Activated CD4-positive, alpha-beta memory T cell treated with anti-CD3 and anti-CD28 coated beads, Interleukin-2, amount 10 ng/mL, durations not matched to agents 7 days and 5 days (primary cell): ENCODE results near the gene POGLUT2. TPM values are rescaled to one million over a fixed set of nuclear protein-coding genes. Genes with fewer than 3 reads are reported as not detected.

Experiments
- CTCF ChIA-PET: fragments of 350-600 bp; sonication (Branson Sonifier 250); formaldehyde crosslinking; loops from one replicate; lab custom pipeline; 2021; ENCODE audit warnings: antibody characterized with exemption, inconsistent platforms; lab: Charles Lee
- POLR2A ChIA-PET: fragments of 350-600 bp; sonication (Branson Sonifier 250); formaldehyde crosslinking; loops from one replicate; lab custom pipeline; 2021; ENCODE audit warnings: antibody characterized with exemption; lab: Charles Lee
- DNase-seq: peaks from one replicate; pipeline ENCODE4 v3.0.0-alpha.2; 2020
- H3K27ac Mint-ChIP-seq: one replicate; pipeline ENCODE4 v1.8.0; 2021; ENCODE audit warnings: mild to moderate bottlenecking, mixed read lengths
- H3K27me3 Mint-ChIP-seq: one replicate; pipeline ENCODE4 v1.8.0; 2021; ENCODE audit warnings: mixed read lengths
- H3K36me3 Mint-ChIP-seq: one replicate; pipeline ENCODE4 v1.8.0; 2021; ENCODE audit warnings: low read depth, mixed read lengths
- H3K4me1 Mint-ChIP-seq: one replicate; pipeline ENCODE4 v1.8.0; 2021; ENCODE audit warnings: mixed read lengths
- H3K4me3 Mint-ChIP-seq: one replicate; pipeline ENCODE4 v1.8.0; 2021; ENCODE audit warnings: mild to moderate bottlenecking, mixed read lengths
- H3K9me3 Mint-ChIP-seq: one replicate; pipeline ENCODE4 v1.8.0; 2021; ENCODE audit warnings: mixed read lengths
- total RNA-seq, 2 experiments: library from RNA; stranded (reverse); gene quantifications; one replicate each; pipeline ENCODE4 v1.2.3, GENCODE V29; 2021

POGLUT2 gene
- total RNA-seq, 2 experiments from 2014 or later = 10.4 to 10.5 TPM

DNA sequence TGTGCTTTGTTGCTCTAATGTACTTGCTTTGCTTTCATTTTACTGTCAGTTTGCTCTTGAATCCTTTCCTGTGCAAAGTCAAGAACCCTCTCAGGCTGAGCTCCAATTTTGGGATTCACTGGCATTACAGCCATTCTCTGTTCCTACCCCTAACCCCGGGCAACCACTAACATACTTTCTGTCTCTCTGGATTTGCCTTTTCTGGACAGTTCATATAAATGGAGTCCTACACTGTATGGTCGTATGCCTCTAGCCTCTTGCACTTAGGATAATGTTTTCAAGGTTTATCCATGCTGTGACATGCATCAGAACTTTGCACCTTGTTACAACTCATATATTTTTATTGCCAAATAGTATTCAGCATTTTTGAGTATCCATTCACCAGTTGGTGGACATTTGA lies 22.5 kb downstream of the POGLUT2 start:
- ChIA-PET POLR2A (interaction anchor here (1.7 to 3.8 kb wide), 2 partner anchors 69 to 180 kb away, joined by 6 to 66 read pairs; partner anchors contain the start of genes ERCC5 and TPP2), CTCF (interaction anchor here (0.9 to 1.1 kb wide), 2 partner anchors 24 to 185 kb away, joined by 4 read pairs; no protein-coding TSS in a partner anchor)
- no peak for DNase-seq
- no peak overlapping the region for H3K4me3 Mint-ChIP-seq
- H3K9me3 Mint-ChIP-seq = peaks cover 2% of the 10 kb centered on the region
- peaks cover 68% of the 10 kb centered on the region for H3K4me1 Mint-ChIP-seq
- no peaks in the 10 kb centered on the region for H3K27me3 Mint-ChIP-seq
- peaks cover 17% of the 10 kb centered on the region for H3K36me3 Mint-ChIP-seq
- no peak overlapping the region for H3K27ac Mint-ChIP-seq

DNA sequence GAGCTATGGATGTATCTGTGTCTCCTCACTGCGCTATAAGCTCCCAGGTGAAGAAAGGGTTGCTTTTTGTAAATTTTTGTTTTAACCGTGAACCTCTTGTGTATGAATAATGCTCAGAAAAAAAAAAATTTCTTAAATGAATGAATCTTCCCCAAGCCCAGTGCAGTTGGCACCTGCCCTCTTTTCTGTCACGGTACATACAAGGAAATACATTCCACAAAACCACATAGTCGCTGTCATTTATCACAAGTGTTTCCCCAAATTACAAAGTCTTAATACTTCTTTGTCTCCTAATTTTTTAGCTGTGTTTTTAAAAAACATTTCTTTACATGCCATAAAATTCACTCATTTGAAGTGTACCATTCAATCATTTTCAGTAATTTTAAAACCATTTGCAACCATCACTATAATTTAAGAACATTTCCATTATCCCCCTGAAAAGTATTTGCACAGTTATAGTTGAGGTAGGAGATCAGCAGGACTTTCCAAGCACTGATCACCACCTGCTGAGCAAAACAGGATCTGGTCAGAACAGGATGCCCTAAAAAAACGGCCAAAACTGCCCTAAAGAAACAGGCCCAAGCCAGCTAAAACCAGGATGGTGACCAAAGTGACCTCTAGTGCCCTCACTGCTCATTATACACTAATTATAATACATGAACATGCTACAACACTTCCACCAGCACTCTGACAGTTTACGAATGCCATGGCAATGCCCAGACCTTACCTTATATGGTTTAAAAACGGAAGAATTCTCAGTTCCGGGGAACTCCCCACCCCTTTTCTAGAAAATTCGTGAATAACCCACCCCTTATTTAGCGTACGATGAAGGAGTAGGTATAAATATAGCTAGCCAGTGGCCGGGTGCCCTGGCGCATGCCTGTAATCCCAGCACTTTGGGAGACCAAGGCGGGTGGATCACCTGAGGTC lies 23.9 kb downstream of the POGLUT2 start:
- H3K9me3 Mint-ChIP-seq = no peaks in the 10 kb centered on the region
- peak overlapping the region; percentile 89 for H3K27ac Mint-ChIP-seq
- ChIA-PET CTCF (interaction anchor here (1.2 to 3.8 kb wide), 4 partner anchors 10 to 183 kb away, joined by 6 to 37 read pairs (median 12); no protein-coding TSS in a partner anchor), POLR2A (interaction anchor here (1.5 to 5.8 kb wide), 10 partner anchors 10 to 182 kb away, joined by 5 to 107 read pairs (median 16); partner anchors contain the start of genes BIVM, ERCC5, POGLUT2 and TPP2)
- H3K4me1 Mint-ChIP-seq = peaks cover 68% of the 10 kb centered on the region
- DNase-seq = no peak
- no peaks in the 10 kb centered on the region for H3K27me3 Mint-ChIP-seq
- peaks cover 13% of the 10 kb centered on the region for H3K36me3 Mint-ChIP-seq
- H3K4me3 Mint-ChIP-seq = peak overlapping the region; percentile 85

DNA sequence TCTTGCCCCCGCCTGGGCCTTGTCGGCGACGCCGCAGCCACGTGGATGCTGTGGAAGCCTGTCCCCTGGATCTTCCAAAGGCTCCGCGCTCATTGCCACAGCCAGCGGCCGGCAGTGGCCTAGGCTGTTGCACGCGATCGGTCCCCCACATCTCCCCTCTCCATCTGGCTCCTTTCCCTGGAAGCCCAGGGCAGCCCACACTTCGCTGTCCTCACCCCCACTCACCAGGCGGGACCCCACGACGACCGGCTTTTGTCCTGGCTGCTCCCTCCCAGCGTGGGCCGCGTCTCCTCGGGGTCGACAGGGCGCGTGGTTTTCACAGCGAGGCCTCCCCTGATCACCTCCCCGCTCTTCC lies 24.6 kb downstream of the POGLUT2 start:
- DNase-seq = no peak
- no peaks in the 10 kb centered on the region for H3K9me3 Mint-ChIP-seq
- ChIA-PET POLR2A (interaction anchor here (0.8 to 5.8 kb wide), 17 partner anchors 8 to 185 kb away, joined by 3 to 107 read pairs (median 6); partner anchors contain the start of genes BIVM, ERCC5, POGLUT2 and TPP2), CTCF (interaction anchor here (0.7 to 3.8 kb wide), 12 partner anchors 11 to 182 kb away, joined by 3 to 37 read pairs (median 5); partner anchors contain the start of gene TPP2)
- no peaks in the 10 kb centered on the region for H3K27me3 Mint-ChIP-seq
- H3K4me1 Mint-ChIP-seq = peaks cover 64% of the 10 kb centered on the region
- peak overlapping the region; percentile 85 for H3K4me3 Mint-ChIP-seq
- H3K27ac Mint-ChIP-seq = peak overlapping the region; percentile 89
- H3K36me3 Mint-ChIP-seq = peaks cover 13% of the 10 kb centered on the region

DNA sequence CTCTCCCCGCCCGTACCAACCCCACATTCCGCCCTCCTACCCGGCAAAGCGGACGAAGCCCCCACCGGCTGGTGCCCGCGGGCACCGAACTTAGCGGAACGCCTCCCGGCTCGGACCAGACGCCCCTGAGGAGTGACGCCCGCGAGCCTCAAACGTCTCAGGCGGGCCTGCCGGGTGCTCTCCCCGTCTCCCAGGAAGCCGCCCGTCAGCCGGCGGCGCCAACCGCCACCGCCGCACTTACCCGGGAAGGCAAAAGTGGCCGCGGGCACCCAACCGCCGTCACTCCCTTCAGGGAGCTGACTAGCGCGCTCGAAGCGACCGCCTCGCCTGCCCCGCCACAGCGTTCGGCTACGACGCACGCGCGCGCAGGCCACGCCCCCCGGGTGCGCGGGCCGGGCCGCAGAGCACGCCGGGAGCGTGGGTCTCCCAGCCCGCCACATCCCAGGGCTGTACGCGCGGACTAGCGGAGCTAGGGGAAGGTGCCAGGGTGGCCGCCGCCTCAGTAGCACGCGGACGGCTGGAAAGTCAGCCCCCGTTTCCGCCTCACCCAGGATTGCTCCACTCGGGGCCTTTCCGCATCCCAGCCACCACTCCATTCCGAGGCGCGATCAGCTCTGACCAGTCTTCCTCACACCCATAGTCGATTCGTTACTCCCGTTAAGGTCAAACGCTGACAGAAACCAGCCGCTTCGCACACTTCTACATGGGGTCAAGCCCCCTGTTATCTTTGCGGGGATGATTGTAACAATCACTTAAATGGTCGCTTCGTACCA lies 25.1 kb downstream of the POGLUT2 start, which contains the start of gene TEX30:
Gene TEX30 (minus strand): TSS at position 346 of the 773 bp plus-strand sequence. CDS start 3,760 bp downstream, outside the sequence.
- peak within 1 kb of the TSS; percentile 89 for H3K27ac Mint-ChIP-seq
- H3K4me1 Mint-ChIP-seq = peaks cover 61% of the 10 kb centered on the region
- peak within 1 kb of the TSS; percentile 85 for H3K4me3 Mint-ChIP-seq
- ChIA-PET POLR2A (interaction anchor here (0.8 to 5.8 kb wide), 20 partner anchors 8 to 379 kb away, joined by 3 to 107 read pairs (median 4); partner anchors contain the start of genes BIVM, ERCC5, POGLUT2 and TPP2), CTCF (interaction anchor here (0.7 to 3.8 kb wide), 14 partner anchors 11 to 182 kb away, joined by 3 to 37 read pairs (median 5); partner anchors contain the start of gene TPP2)
- H3K27me3 Mint-ChIP-seq = no peaks in the 10 kb centered on the region
- H3K9me3 Mint-ChIP-seq = no peaks in the 10 kb centered on the region
- peaks cover 13% of the 10 kb centered on the region for H3K36me3 Mint-ChIP-seq
- DNase-seq = peak; percentile 90

DNA sequence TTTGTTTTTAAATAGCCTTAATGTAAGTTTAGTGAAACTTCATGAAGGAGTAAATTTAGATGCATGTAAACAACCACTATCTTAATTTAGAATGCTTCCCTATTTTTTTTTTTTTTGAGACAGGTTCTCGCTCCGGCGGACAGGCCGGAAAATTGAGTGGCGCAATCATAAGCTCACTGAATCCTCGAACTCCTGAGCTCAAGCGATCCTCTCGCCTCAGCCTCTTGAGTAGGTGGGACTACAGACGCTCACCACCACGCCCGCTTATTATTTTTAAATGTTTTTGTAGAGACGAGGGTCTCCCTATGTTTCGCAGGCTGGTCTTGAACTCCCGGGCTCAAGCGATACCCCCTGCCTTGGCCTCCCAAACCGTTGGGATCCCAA lies 26.7 kb downstream of the POGLUT2 start:
- H3K4me3 Mint-ChIP-seq = peak overlapping the region; percentile 85
- CTCF ChIA-PET = interaction anchor here (1.1 to 3.8 kb wide), 5 partner anchors 28 to 180 kb away, joined by 3 to 37 read pairs (median 8); partner anchors contain the start of gene ERCC5
- POLR2A ChIA-PET = interaction anchor here (0.7 to 5.8 kb wide), 6 partner anchors 13 to 180 kb away, joined by 3 to 107 read pairs (median 16); partner anchors contain the start of genes BIVM, ERCC5, POGLUT2 and TPP2
- peaks cover 54% of the 10 kb centered on the region for H3K4me1 Mint-ChIP-seq
- H3K9me3 Mint-ChIP-seq = no peaks in the 10 kb centered on the region
- no peaks in the 10 kb centered on the region for H3K27me3 Mint-ChIP-seq
- H3K36me3 Mint-ChIP-seq = peaks cover 23% of the 10 kb centered on the region
- no peak for DNase-seq
- no peak overlapping the region for H3K27ac Mint-ChIP-seq

DNA sequence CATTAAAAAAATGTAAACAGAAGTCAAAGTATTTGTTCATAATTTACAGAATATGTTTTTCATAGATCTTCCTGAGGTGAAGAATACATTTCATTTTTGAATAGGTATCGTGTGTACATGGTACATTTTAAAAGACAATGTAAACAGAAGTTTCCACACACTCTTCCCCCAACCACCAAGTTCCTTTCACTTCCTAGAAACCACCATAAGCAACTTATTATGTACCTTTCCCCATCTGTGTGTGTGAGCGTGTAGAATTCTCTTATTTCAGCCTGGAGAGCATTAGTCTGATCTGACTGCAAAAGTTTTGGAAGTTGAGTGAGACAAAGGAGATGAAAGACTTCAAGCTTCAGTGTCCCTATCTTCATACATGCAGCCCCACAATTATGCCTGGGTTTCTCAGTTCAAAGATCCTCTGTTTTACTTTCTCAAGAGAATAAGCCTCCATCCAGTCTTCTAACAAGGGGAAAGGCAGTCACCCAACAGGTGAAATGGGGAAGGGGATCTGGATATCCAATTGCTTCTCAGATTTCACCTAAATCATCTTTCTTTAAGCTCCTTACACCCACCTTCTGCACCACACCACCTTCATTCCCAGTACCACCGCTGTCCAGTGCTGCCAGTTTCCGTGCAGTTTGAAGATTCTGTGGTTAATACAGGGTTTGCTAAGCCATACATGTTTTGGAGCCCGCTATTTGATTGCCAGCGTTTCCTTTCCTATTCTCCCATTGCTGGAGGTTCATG lies 27.3 kb downstream of the POGLUT2 start:
- no peaks in the 10 kb centered on the region for H3K9me3 Mint-ChIP-seq
- ChIA-PET POLR2A (interaction anchor here (1.2 to 5.8 kb wide), 4 partner anchors 29 to 377 kb away, joined by 3 to 107 read pairs (median 43); partner anchors contain the start of genes BIVM, ERCC5, POGLUT2 and TPP2), CTCF (interaction anchor here (1.6 to 3.8 kb wide), 4 partner anchors 29 to 180 kb away, joined by 5 to 37 read pairs (median 12); partner anchors contain the start of gene ERCC5)
- no peak overlapping the region for H3K27ac Mint-ChIP-seq
- H3K4me1 Mint-ChIP-seq = peaks cover 54% of the 10 kb centered on the region
- H3K4me3 Mint-ChIP-seq = peak overlapping the region; percentile 85
- peaks cover 29% of the 10 kb centered on the region for H3K36me3 Mint-ChIP-seq
- no peak for DNase-seq
- H3K27me3 Mint-ChIP-seq = no peaks in the 10 kb centered on the region

DNA sequence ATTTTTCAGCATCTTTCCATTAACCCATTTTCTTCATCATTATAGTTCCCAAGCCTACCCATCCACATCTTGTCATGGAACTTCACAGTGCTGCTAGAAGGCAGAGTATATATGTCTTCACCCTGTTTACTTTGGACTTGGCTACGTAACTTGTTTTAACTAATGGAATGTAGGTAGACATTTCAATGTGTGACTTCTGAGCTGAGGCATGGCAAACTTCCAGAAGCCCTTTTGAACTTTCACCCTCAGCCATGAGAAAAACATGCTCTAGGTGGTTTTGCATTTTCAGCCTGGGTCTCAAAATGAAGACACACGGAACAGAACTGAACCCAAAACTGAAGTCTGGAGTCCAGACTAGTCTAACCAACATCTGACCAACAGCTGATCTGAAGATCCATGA lies 28.3 kb downstream of the POGLUT2 start:
- Mint-ChIP-seq H3K4me1 (peaks cover 51% of the 10 kb centered on the region), H3K27me3 (no peaks in the 10 kb centered on the region), H3K9me3 (no peaks in the 10 kb centered on the region), H3K4me3 (no peak overlapping the region), H3K36me3 (peaks cover 37% of the 10 kb centered on the region), H3K27ac (no peak overlapping the region)
- ChIA-PET POLR2A (interaction anchor here (1.3 to 5.8 kb wide), 3 partner anchors 30 to 376 kb away, joined by 3 to 107 read pairs (median 83); partner anchors contain the start of genes BIVM, POGLUT2 and TPP2), CTCF (interaction anchor here (2.2 kb wide), 1 partner anchor 75 kb away, joined by 6 read pairs; the partner anchor contains the start of gene ERCC5)
- DNase-seq = no peak

DNA sequence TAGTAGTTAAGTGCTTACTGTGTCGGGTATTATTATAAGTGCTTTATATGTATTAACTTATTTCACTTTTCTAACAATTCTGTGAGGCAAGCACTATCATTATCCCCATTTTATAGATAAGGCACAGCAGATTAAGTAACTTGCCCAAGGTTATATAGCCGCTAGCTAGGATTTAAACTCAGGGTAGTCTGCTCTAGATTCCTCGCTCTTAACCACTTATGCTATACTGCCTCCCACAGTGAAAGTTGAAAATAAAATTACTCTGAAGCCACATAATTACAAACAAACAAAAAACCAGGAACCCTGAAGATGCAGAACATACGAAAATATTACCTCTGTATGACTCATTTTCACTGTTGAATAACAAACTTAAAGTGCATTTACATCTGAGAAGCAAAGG lies 29.1 kb downstream of the POGLUT2 start:
- Mint-ChIP-seq H3K9me3 (no peaks in the 10 kb centered on the region), H3K4me1 (peaks cover 46% of the 10 kb centered on the region), H3K27ac (no peak overlapping the region), H3K4me3 (no peak overlapping the region), H3K36me3 (peaks cover 39% of the 10 kb centered on the region), H3K27me3 (no peaks in the 10 kb centered on the region)
- POLR2A ChIA-PET = interaction anchor here (3.6 kb wide), 1 partner anchor 30 kb away, joined by 13 read pairs; the partner anchor contains the start of genes BIVM and POGLUT2
- no peak for DNase-seq
- CTCF ChIA-PET = interaction anchor here (0.8 to 2.2 kb wide), 4 partner anchors 76 to 188 kb away, joined by 3 to 11 read pairs (median 5); partner anchors contain the start of gene ERCC5

DNA sequence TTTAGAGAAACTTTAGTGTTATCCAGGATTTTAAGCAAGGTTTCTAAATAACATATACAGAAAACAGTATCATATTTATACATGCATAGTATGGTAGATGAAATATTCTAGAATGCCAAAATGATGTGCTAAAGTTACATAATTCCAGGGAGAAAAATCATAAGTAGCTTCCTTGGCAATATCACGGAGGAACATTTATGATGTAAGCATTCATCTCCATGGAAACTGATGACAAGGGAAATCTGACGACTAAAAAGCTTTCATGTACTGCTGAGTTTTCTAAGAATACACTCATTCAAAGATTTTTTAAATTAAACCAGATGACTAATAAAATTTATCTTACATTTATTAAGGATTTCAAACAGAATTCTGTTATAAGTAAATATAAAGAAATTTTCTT lies 29.9 kb downstream of the POGLUT2 start:
- CTCF ChIA-PET = interaction anchor here (1.1 to 2.2 kb wide), 4 partner anchors 31 to 177 kb away, joined by 3 to 11 read pairs (median 6); partner anchors contain the start of gene ERCC5
- no peaks in the 10 kb centered on the region for H3K27me3 Mint-ChIP-seq
- H3K27ac Mint-ChIP-seq = no peak overlapping the region
- peaks cover 39% of the 10 kb centered on the region for H3K36me3 Mint-ChIP-seq
- no peak for DNase-seq
- H3K9me3 Mint-ChIP-seq = no peaks in the 10 kb centered on the region
- no peak overlapping the region for H3K4me3 Mint-ChIP-seq
- peaks cover 40% of the 10 kb centered on the region for H3K4me1 Mint-ChIP-seq
- POLR2A ChIA-PET = interaction anchor here (0.7 to 3.6 kb wide), 3 partner anchors 22 to 173 kb away, joined by 3 to 13 read pairs (median 3); partner anchors contain the start of genes BIVM and POGLUT2

DNA sequence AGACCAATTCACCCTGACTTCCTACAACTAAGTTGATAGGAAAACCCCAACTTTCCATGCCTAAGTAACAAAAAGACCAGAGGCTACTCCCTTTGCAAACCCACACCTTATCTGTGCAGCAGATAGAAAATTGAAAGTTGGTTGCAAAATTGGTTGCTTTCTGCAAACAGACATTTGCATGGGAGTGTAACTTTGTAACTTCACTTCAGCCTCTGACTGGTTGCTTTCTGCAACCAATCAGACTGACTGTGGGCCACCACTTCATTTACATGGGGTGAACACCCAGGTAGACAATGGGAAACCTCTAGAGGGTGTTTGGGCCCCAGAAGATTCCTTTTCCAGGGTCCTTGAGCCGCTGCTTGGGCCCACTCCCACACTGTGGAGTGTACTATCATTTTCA lies 35.0 kb downstream of the POGLUT2 start:
- POLR2A ChIA-PET = no interaction called here

DNA sequence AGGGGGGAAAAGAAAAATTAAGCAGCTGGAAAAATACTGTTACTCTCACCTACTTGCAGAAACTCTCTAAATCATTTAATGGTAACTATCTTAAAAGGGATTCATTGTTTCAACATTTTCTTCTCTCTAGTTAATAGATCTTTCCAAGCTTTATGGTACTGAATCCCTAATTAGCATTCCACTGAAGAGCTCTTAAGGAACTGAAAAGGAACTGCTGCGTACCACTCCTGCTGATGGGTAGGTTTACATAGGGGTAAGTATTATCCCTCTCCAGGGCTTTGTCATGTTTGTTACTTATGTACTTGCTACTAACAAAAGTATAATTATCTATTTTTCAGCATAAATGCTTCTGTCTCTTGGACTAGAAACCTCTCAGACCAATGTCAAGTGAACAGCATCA lies 37.7 kb downstream of the POGLUT2 start:
- H3K9me3 Mint-ChIP-seq = no peaks in the 10 kb centered on the region
- POLR2A ChIA-PET = interaction anchor here (1.4 kb wide), 1 partner anchor 39 kb away, joined by 3 read pairs; no protein-coding TSS in a partner anchor
- peaks cover 1% of the 10 kb centered on the region for H3K4me1 Mint-ChIP-seq
- no peak for DNase-seq
- H3K27me3 Mint-ChIP-seq = no peaks in the 10 kb centered on the region
- CTCF ChIA-PET = no interaction called here
- peaks cover 6% of the 10 kb centered on the region for H3K36me3 Mint-ChIP-seq
- H3K27ac Mint-ChIP-seq = no peak overlapping the region
- no peak overlapping the region for H3K4me3 Mint-ChIP-seq

More for the DNA sequence above, 35.0 kb downstream of the POGLUT2 start:
- no peak overlapping the region for H3K27ac Mint-ChIP-seq
- H3K9me3 Mint-ChIP-seq = no peaks in the 10 kb centered on the region
- CTCF ChIA-PET = no interaction called here
- no peak for DNase-seq
- no peak overlapping the region for H3K4me3 Mint-ChIP-seq
- H3K4me1 Mint-ChIP-seq = peaks cover 1% of the 10 kb centered on the region
- H3K36me3 Mint-ChIP-seq = peaks cover 26% of the 10 kb centered on the region
- no peaks in the 10 kb centered on the region for H3K27me3 Mint-ChIP-seq
